GM12878 (cell line): ENCODE measurements around the gene TMEM212. TPM values are rescaled to one million over a fixed set of nuclear protein-coding genes. Genes with fewer than 3 reads are reported as not detected.

Source experiments
- CBFB ChIP-seq: IDR thresholded peaks from 2 replicates; pipeline ENCODE4 v1.6.1; 2016; ENCODE audit warnings: antibody characterized with exemption, low read depth
- E2F8 ChIP-seq: fragments of 450-650 bp; IDR thresholded peaks from 2 replicates; pipeline ENCODE4 v1.6.1; 2018; ENCODE audit warnings: mild to moderate bottlenecking, low read depth, moderate library complexity; ENCODE audit not compliant: partially characterized antibody
- ETV6 ChIP-seq, 2 experiments: fragments of 450-650 bp in 1 of 2; IDR thresholded peaks in 1 of 2; conservative IDR thresholded peaks in 1 of 2; 2 replicates each; pipeline ENCODE4 v1.6.1; 2014; ENCODE audit warnings: antibody characterized with exemption in 1 of 2, borderline replicate concordance in 1 of 2, low read depth in 1 of 2, mild to moderate bottlenecking in 1 of 2, moderate library complexity in 1 of 2
- HDAC2 ChIP-seq: fragments of 200-600 bp; sonication (generic); IDR thresholded peaks from 2 replicates; pipeline ENCODE4 v1.6.1; 2017
- JUNB ChIP-seq: IDR thresholded peaks from 2 replicates; pipeline ENCODE4 v1.6.1; 2016; ENCODE audit warnings: antibody characterized with exemption, mild to moderate bottlenecking
- MXI1 ChIP-seq: fragments of 150-350 bp; IDR thresholded peaks from 2 replicates; pipeline ENCODE4 v1.6.1; 2011; ENCODE audit warnings: low read depth, mild to moderate bottlenecking, inconsistent platforms, low read length, improper control_type of control experiment
- PML ChIP-seq: IDR thresholded peaks from 2 replicates; pipeline ENCODE4 v1.6.1; 2012; ENCODE audit warnings: low read length, inconsistent platforms
- RELB ChIP-seq: fragments of 450-650 bp; IDR thresholded peaks from 2 replicates; pipeline ENCODE4 v1.6.1; 2017; ENCODE audit warnings: low read depth, mild to moderate bottlenecking, moderate library complexity
- SUPT20H ChIP-seq: IDR thresholded peaks from 2 replicates; pipeline ENCODE4 v1.6.1; 2011; ENCODE audit warnings: low read depth, mild to moderate bottlenecking, low read length, moderate library complexity, borderline replicate concordance; ENCODE audit not compliant: control insufficient read depth
- TCF7 ChIP-seq: IDR thresholded peaks from 2 replicates; pipeline ENCODE4 v1.6.1; 2014; ENCODE audit warnings: antibody characterized with exemption, borderline replicate concordance
- YBX1 ChIP-seq: fragments of 450-650 bp; IDR thresholded peaks from 2 replicates; pipeline ENCODE4 v1.6.1; 2016; ENCODE audit warnings: antibody characterized with exemption
- ZBED1 ChIP-seq: IDR thresholded peaks from 2 replicates; pipeline ENCODE4 v1.6.1; 2016; ENCODE audit warnings: borderline replicate concordance
- ZBTB40 ChIP-seq: fragments of 450-650 bp; IDR thresholded peaks from 2 replicates; pipeline ENCODE4 v1.6.1; 2016; ENCODE audit warnings: mild to moderate bottlenecking, moderate library complexity, borderline replicate concordance
- ZNF207 ChIP-seq: fragments of 450-650 bp; IDR thresholded peaks from 2 replicates; pipeline ENCODE4 v1.6.1; 2014; ENCODE audit warnings: antibody characterized with exemption, mild to moderate bottlenecking, borderline replicate concordance
- ZNF274 ChIP-seq: IDR thresholded peaks from one replicate; pipeline ENCODE4 v1.8.0; 2011; ENCODE audit not compliant: insufficient read length, insufficient read depth
- ZNF687 ChIP-seq: fragments of 450-650 bp; IDR thresholded peaks from 2 replicates; pipeline ENCODE4 v1.6.1; 2017; ENCODE audit warnings: mild to moderate bottlenecking, moderate library complexity
- polyA plus RNA-seq, 11 experiments: library from polyadenylated mRNA; depleted of rRNA in 4 of 11; unstranded in 6 of 11; stranded (reverse) in 5 of 11; fragments of >200 nt; fragmentation: Nextera tagmentation in 4 of 11; fragmentation: Illumina TruSeq in 1 of 11; extraction: Ambion mirVana in 4 of 11; extraction: Trizol in 1 of 11; gene quantifications; 1 replicate in 1 of 11; 2 replicates in 10 of 11; pipeline versions ENCODE4 v1.2.1 to v1.2.3, GENCODE V29; 2011 to 2016; ENCODE audit warnings: inconsistent platforms in 2 of 11, missing spikeins in 2 of 11, low read depth in 1 of 11
- total RNA-seq, 4 experiments: library from RNA; depleted of rRNA in 3 of 4; stranded (reverse); fragments of >200 nt in 3 of 4; fragmentation: Illumina TruSeq in 1 of 4; extraction: Trizol in 1 of 4; gene quantifications; 2 replicates each; pipeline versions ENCODE4 v1.2.1 to v1.2.3, GENCODE V29; 2013 to 2021

Gene TMEM212
- total and polyA plus RNA-seq, 10 of the 15 experiments (the other 5 are each of a cell fraction or from before 2014, with no cell fraction given), result not detected

- peak; percentile 63; the same call in 1 of the 2 replicates for TF ChIP-seq ZBTB40
- no peak for TF ChIP-seq TCF7
- no peak for TF ChIP-seq HDAC2
- TF ChIP-seq ZBED1, result no peak
- no peak for TF ChIP-seq ETV6 (conservative IDR thresholded peaks at IDR 0.05 in 1 of 2, IDR thresholded peaks at IDR 0.05 in 1 of 2; ENCODE audit: borderline replicate concordance in 1 of 2, low read depth in 1 of 2)
- no peak for TF ChIP-seq CBFB
- no peak for TF ChIP-seq PML
- TF ChIP-seq ZNF687, result 0 out of 2 replicates have a peak, but pooled peaks have one; percentile 9
- 0 out of 2 replicates have a peak, but pooled peaks have one; percentile 43 for TF ChIP-seq MXI1
- no peak for TF ChIP-seq ZNF207
- no peak for TF ChIP-seq ZNF274
- TF ChIP-seq YBX1, result no peak
- no peak for TF ChIP-seq RELB
- no peak for TF ChIP-seq E2F8
- TF ChIP-seq SUPT20H, result no peak
- no peak for TF ChIP-seq JUNB
These were observed 31.7 kb upstream of the TMEM212 start (continued) for GRCh38 chr3:171811295-171811912.
